Activated CD4-positive, alpha-beta memory T cell treated with anti-CD3 and anti-CD28 coated beads for 36 hours (primary cell): ENCODE results near the gene DNAH5. TPM values are rescaled to one million over a fixed set of nuclear protein-coding genes. Genes with fewer than 3 reads are reported as not detected.

Source experiments
- total RNA-seq, 2 experiments: library from RNA; stranded (reverse); gene quantifications; one replicate each; pipeline ENCODE4 v1.2.3, GENCODE V29; 2021

The DNAH5 gene
- total RNA-seq, 2 experiments from 2014 or later, result not detected

Other genes with a start within 250 kb of the DNAH5 start
- 1 to 10 TPM; 6.0 to 6.6 TPM for gene TRIO, start 198.7 kb upstream of the DNAH5 start, total RNA-seq